Measurements from ENCODE around the gene TTC34.

- TF ChIP-seq, protein P1, sequence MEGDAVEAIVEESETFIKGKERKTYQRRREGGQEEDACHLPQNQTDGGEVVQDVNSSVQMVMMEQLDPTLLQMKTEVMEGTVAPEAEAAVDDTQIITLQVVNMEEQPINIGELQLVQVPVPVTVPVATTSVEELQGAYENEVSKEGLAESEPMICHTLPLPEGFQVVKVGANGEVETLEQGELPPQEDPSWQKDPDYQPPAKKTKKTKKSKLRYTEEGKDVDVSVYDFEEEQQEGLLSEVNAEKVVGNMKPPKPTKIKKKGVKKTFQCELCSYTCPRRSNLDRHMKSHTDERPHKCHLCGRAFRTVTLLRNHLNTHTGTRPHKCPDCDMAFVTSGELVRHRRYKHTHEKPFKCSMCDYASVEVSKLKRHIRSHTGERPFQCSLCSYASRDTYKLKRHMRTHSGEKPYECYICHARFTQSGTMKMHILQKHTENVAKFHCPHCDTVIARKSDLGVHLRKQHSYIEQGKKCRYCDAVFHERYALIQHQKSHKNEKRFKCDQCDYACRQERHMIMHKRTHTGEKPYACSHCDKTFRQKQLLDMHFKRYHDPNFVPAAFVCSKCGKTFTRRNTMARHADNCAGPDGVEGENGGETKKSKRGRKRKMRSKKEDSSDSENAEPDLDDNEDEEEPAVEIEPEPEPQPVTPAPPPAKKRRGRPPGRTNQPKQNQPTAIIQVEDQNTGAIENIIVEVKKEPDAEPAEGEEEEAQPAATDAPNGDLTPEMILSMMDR (IDR thresholded peaks at IDR 0.05) = no peak
- no peak for TF ChIP-seq POLR2A (IDR thresholded peaks at IDR 0.05)
These were observed 21.2 kb upstream of the TTC34 start for GRCh38 chr1:2822621-2823145.
